HepG2 (cell line): ENCODE measurements around the gene CYP26A1.

ENCODE experiments used
- ZNF276 ChIP-seq: sonication (generic); formaldehyde crosslinking; IDR thresholded peaks from 2 replicates; pipeline ENCODE4 v1.4.0; 2020; ENCODE audit warnings: mild to moderate bottlenecking, low read depth, missing genetic modification reagents
- ZNF580 ChIP-seq: IDR thresholded peaks from 2 replicates; pipeline ENCODE4 v1.6.1; 2016; ENCODE audit warnings: low read depth, borderline replicate concordance

GRCh38 chr10:93071674-93072224 is 1.9 kb upstream of the CYP26A1 start:
- no peak for TF ChIP-seq ZNF580 (CRISPR knock-in tag)
- TF ChIP-seq ZNF276 (CRISPR knock-in tag): no peak
